ENCODE measurements around the gene TNS1.
"Not testable (repeated sequence)": the region's sequence is repeated elsewhere in the genome, so short reads cannot be mapped to it uniquely, and the experiment has no call there.

The TNS1 gene

GRCh38 chr2:217809736-217810135 lies 193.1 kb downstream of the TNS1 start:
- H3K27me3 Mint-ChIP-seq = peaks cover 0 to 5% of the 10 kb centered on the region in 2 donors
- H3K9me3 Mint-ChIP-seq = peaks cover 0 to 4% of the 10 kb centered on the region in 2 donors
- H3K36me3 Mint-ChIP-seq = no peaks in the 10 kb centered on the region
- H3K27ac Mint-ChIP-seq = no peak overlapping the region
- H3K4me3 Mint-ChIP-seq = no peak overlapping the region
- ATAC-seq (replicated peaks) (no peak), DNase-seq (no peak)
- H3K4me1 Mint-ChIP-seq = peaks cover 0 to 4% of the 10 kb centered on the region in 2 donors

DNA sequence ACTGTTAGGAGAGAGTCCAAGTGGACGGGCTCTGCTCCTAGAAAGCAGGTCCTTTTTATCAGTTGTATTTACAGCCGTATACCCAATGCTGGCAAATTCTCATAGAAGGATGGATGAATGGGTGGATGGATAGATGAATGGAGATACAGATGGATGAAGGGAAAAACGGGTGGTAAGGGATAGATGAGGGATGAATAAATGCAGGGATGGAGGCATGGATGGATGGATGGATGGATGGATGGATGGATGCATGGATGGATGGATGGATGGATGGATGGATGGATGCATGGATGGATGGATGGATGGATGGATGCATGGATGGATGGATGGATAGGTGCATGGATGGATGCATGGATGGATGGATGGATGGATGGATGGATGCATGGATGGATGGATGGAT lies 193.8 kb downstream of the TNS1 start:
- H3K27me3 Mint-ChIP-seq; H3K4me3 Mint-ChIP-seq; H3K27ac Mint-ChIP-seq; ATAC-seq (replicated peaks); H3K9me3 Mint-ChIP-seq; DNase-seq; H3K4me1 Mint-ChIP-seq; H3K36me3 Mint-ChIP-seq: not testable (repeated sequence)

DNA sequence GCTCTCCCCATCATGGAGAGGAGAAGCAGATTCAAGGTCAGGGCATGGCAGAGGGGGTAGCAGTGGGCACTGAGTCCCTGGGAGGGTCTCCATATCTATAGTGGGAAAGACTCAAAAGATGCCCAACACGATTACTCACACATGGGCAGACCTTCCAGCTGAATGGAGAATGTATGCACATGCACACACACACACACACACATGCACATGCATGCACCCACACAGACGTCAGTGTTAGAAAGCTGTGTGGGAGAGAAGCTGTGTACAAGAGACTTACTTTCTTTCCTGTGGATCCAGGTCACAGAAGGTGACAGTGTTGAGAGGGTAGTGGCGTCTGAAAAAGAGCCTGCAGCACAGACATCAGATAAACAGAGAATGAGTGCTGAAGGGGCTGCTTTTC lies 194.5 kb downstream of the TNS1 start:
- Mint-ChIP-seq H3K4me1 (peaks cover 0 to 4% of the 10 kb centered on the region in 2 donors), H3K4me3 (no peak overlapping the region), H3K27ac (no peak overlapping the region), H3K36me3 (no peaks in the 10 kb centered on the region), H3K9me3 (peaks cover 0 to 4% of the 10 kb centered on the region in 2 donors), H3K27me3 (peaks cover 0 to 5% of the 10 kb centered on the region in 2 donors)
- ATAC-seq (replicated peaks) (no peak), DNase-seq (no peak)

- DNase-seq (no peak), ATAC-seq (replicated peaks) (no peak)
- H3K27me3 Mint-ChIP-seq = peaks cover 0 to 5% of the 10 kb centered on the region in 2 donors
- no peaks in the 10 kb centered on the region for H3K36me3 Mint-ChIP-seq
- no peak overlapping the region for H3K4me3 Mint-ChIP-seq
- no peak overlapping the region for H3K27ac Mint-ChIP-seq
- H3K4me1 Mint-ChIP-seq = peaks cover 0 to 4% of the 10 kb centered on the region in 2 donors
- H3K9me3 Mint-ChIP-seq = peaks cover 0 to 4% of the 10 kb centered on the region in 2 donors
Measured at GRCh38 chr2:217807753-217808152, 195.0 kb downstream of the TNS1 start.

DNA sequence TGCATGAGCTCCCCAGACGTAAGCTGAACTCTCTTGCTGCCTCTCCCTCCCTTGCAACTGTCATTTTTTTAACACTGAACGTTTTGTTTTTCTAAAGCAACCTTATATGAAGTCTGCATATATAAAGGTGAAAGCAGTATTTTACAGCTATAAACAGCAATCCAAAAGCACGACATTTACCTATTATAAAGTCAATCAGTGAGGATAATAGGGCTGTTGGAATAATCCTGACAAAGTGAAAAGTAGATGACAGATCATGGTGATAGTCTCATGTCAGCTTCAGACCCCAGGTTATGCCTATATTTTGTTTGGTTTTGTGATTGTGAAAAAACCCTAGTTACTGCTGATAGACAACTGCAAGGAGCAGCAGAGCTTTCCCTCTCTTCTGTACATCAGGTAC lies 195.8 kb downstream of the TNS1 start:
- Mint-ChIP-seq H3K9me3 (peaks cover 0 to 4% of the 10 kb centered on the region in 2 donors), H3K27ac (no peak overlapping the region), H3K27me3 (peaks cover 0 to 5% of the 10 kb centered on the region in 2 donors), H3K4me3 (no peak overlapping the region), H3K36me3 (no peaks in the 10 kb centered on the region), H3K4me1 (peaks cover 0 to 4% of the 10 kb centered on the region in 2 donors)
- ATAC-seq (replicated peaks) (no peak), DNase-seq (no peak)

DNA sequence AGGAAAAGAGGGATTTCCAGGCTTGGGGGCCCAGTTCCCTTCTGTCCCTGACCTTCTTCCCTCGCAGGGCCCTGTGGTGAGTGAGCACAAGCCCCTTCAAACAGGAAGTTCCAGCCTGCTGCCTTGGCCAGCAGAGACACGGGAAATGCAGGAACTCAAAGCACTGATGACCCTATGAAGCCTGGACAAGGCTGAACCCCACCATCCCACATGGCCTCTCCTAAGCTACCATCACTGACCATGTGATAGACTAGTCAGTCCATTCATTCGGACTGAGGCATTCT lies 196.4 kb downstream of the TNS1 start:
- Mint-ChIP-seq H3K9me3 (peaks cover 0 to 4% of the 10 kb centered on the region in 2 donors), H3K4me3 (no peak overlapping the region), H3K27me3 (peaks cover 0 to 5% of the 10 kb centered on the region in 2 donors), H3K4me1 (peaks cover 0 to 4% of the 10 kb centered on the region in 2 donors), H3K36me3 (no peaks in the 10 kb centered on the region), H3K27ac (no peak overlapping the region)
- ATAC-seq (replicated peaks) (no peak), DNase-seq (no peak)

- Mint-ChIP-seq H3K4me3 (no peak overlapping the region), H3K4me1 (peaks cover 0 to 4% of the 10 kb centered on the region in 2 donors), H3K27me3 (peaks cover 0 to 5% of the 10 kb centered on the region in 2 donors), H3K36me3 (no peaks in the 10 kb centered on the region), H3K9me3 (peaks cover 0 to 4% of the 10 kb centered on the region in 2 donors), H3K27ac (no peak overlapping the region)
- no peak for ATAC-seq (replicated peaks)
- no peak for DNase-seq
Measured at GRCh38 chr2:217805668-217806481, 196.9 kb downstream of the TNS1 start.

GRCh38 chr2:217804791-217805667 lies 197.8 kb downstream of the TNS1 start:
- H3K27ac Mint-ChIP-seq = no peak overlapping the region
- ATAC-seq (replicated peaks) = peak; percentile 29 to 64
- no peak overlapping the region for H3K4me3 Mint-ChIP-seq

GRCh38 chr2:217804338-217804737 lies 198.5 kb downstream of the TNS1 start:
- Mint-ChIP-seq H3K4me3 (no peak overlapping the region), H3K27ac (no peak overlapping the region), H3K9me3 (peaks cover 0 to 2% of the 10 kb centered on the region in 2 donors), H3K27me3 (peaks cover 0 to 5% of the 10 kb centered on the region in 2 donors), H3K4me1 (peaks cover 2 to 6% of the 10 kb centered on the region in 2 donors), H3K36me3 (no peaks in the 10 kb centered on the region)
- DNase-seq (no peak), ATAC-seq (replicated peaks) (no peak)

More at GRCh38 chr2:217804791-217805667, 197.8 kb downstream of the TNS1 start:
- H3K9me3 Mint-ChIP-seq = peaks cover 0 to 4% of the 10 kb centered on the region in 2 donors
- H3K4me1 Mint-ChIP-seq = peaks cover 0 to 6% of the 10 kb centered on the region in 2 donors
- no peak for DNase-seq
- peaks cover 0 to 5% of the 10 kb centered on the region in 2 donors for H3K27me3 Mint-ChIP-seq
- H3K36me3 Mint-ChIP-seq = no peaks in the 10 kb centered on the region

- Mint-ChIP-seq H3K4me3 (no peak overlapping the region), H3K36me3 (no peaks in the 10 kb centered on the region), H3K9me3 (peaks cover 2 to 4% of the 10 kb centered on the region in 2 donors), H3K4me1 (peaks cover 10 to 12% of the 10 kb centered on the region in 2 donors), H3K27me3 (peaks cover 0 to 5% of the 10 kb centered on the region in 2 donors), H3K27ac (no peak overlapping the region)
- DNase-seq = no peak
- no peak for ATAC-seq (replicated peaks)
Measured at GRCh38 chr2:217803653-217803960, 199.2 kb downstream of the TNS1 start.

GRCh38 chr2:217802876-217803652 lies 199.7 kb downstream of the TNS1 start:
- Mint-ChIP-seq H3K4me1 (peaks cover 10 to 12% of the 10 kb centered on the region in 2 donors), H3K36me3 (no peaks in the 10 kb centered on the region), H3K9me3 (peaks cover 2 to 4% of the 10 kb centered on the region in 2 donors), H3K27me3 (peaks cover 0 to 5% of the 10 kb centered on the region in 2 donors), H3K4me3 (no peak overlapping the region), H3K27ac (no peak overlapping the region)
- DNase-seq = no peak
- ATAC-seq (replicated peaks) = no peak

DNA sequence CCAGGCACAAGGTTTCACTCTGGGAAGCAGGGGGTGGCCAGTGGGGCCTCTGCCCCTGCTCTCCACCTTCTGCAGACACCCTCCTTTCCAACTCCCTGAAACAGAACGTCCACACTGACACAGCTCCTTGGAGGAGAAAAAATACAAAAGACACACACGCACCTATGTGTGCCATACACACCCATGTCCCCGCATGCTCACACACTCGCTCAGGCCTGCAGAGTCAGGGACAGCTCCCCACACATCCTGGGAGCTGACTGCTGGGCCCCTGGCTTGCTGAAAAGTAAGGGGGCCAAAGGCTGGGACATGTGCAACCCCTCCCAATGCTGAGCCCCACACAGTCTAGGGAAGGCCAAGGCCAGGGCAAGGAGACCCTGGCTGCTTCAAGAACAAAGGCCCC lies 200.5 kb downstream of the TNS1 start:
- DNase-seq (no peak), ATAC-seq (replicated peaks) (no peak)
- Mint-ChIP-seq H3K4me3 (no peak overlapping the region), H3K27ac (no peak overlapping the region), H3K36me3 (no peaks in the 10 kb centered on the region), H3K4me1 (peaks cover 10 to 12% of the 10 kb centered on the region in 2 donors), H3K9me3 (peaks cover 2 to 4% of the 10 kb centered on the region in 2 donors), H3K27me3 (peaks cover 0 to 5% of the 10 kb centered on the region in 2 donors)

GRCh38 chr2:217801711-217802110 lies 201.1 kb downstream of the TNS1 start:
- ATAC-seq (replicated peaks) (no peak), DNase-seq (no peak)
- no peaks in the 10 kb centered on the region for H3K36me3 Mint-ChIP-seq
- no peak overlapping the region for H3K27ac Mint-ChIP-seq
- H3K9me3 Mint-ChIP-seq = peaks cover 2 to 4% of the 10 kb centered on the region in 2 donors
- peaks cover 10 to 12% of the 10 kb centered on the region in 2 donors for H3K4me1 Mint-ChIP-seq
- H3K27me3 Mint-ChIP-seq = peaks cover 0 to 2% of the 10 kb centered on the region in 2 donors
- no peak overlapping the region for H3K4me3 Mint-ChIP-seq

DNA sequence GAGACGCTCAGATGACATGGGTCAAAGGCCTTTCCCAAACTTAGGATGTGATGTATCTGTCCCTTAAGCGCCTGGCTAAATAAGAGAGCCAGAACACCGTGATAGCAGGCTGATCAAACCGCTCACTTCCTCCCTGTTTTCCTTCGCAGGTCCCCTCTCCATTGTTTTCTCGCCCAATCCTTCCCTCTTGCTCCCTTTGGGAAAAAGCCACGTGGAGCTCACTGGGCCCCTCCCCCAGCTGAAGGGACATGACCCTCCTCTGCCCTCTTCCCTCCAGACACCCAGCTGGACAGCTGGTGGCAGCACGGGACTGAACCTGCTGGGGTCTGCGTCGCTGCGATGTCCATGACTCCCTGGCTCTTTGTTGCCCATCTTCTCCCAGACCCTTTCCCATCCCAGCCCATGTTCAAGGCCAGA lies 201.7 kb downstream of the TNS1 start:
- Mint-ChIP-seq H3K4me1 (peaks cover 10 to 11% of the 10 kb centered on the region in 2 donors), H3K4me3 (no peak overlapping the region), H3K27me3 (no peaks in the 10 kb centered on the region), H3K9me3 (peaks cover 2 to 4% of the 10 kb centered on the region in 2 donors), H3K27ac (no peak overlapping the region), H3K36me3 (no peaks in the 10 kb centered on the region)
- no peak for DNase-seq
- no peak for ATAC-seq (replicated peaks)

Data from stimulated activated naive B cell treated with anti-CD40 and anti-IgM and Interleukin-4, amounts not matched to agents 10 μg/mL and 1 μg/mL and 100 μg/mL, for 72 hours (primary cell).